HG03521 (cell line): Measurements from ENCODE around the gene ZNF644.
"Not testable (repeated sequence)": the region's sequence is repeated elsewhere in the genome, so short reads cannot be mapped to it uniquely, and the experiment has no call there.

Experiments used
- ATAC-seq: cut with Tn5 transposase; IDR thresholded peaks from one replicate; pipeline ENCODE4 v1.9.1; 2021; ENCODE audit warnings: mild to moderate bottlenecking, moderate library complexity; ENCODE audit not compliant: unreplicated experiment

Gene ZNF644

DNA sequence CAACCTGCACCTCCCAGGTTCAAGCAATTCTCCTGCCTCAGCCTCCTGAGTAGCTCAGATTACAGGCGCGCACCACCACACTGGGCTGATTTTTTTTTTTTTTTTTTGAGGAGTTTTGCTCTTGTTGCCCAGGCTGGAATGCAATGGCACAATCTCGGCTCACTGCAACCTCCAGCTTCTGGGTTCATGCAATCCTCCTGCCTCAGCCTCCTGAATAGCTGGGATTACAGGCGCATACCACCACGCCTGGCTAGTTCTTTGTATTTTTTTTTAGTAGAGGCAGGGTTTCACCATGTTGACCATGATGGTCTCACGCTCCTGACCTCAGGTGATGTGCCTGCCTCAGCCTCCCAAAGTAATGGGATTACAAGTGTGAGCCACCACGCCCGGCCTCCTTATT is 93.6 kb downstream of the ZNF644 start:
- ATAC-seq: not testable (repeated sequence)

DNA sequence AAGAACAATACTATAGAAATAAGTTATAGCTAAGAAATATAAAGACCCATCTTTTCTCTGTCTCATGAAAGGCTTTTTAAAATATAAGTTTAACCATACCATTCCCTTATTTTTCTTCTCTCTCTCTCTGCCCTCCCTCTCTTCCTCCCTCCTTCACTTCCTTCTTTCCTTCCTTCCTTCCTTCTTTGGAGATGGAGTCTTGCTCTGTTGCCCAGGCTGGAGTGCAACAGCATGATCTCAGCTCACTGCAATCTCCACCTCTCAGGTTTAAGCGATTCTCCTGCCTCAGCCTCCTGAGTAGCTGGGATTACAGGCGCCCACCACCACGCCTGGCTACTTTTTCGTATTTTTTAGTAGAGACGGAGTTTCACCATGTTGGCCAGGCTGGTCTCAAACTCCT is 94.2 kb downstream of the ZNF644 start:
- ATAC-seq: not testable (repeated sequence)

DNA sequence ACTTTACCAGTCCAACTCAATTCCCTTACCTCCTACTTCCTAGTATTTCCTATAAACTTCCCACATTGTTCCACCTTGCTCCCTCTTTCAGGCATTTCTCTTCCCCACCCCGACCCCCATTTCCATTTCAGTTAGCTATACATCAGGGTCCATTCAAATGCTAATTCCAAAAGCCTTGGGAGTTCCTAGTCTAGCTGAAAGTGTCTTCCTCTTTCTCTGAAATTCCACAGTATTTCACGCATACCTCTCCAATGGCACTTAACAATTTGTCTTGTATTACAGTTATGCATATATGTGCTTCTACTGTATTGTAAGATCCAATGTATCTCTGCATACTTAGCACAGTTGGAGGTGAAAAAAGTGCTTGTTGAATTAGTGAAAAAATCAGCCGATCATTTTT is 94.9 kb downstream of the ZNF644 start:
- no peak for ATAC-seq

DNA sequence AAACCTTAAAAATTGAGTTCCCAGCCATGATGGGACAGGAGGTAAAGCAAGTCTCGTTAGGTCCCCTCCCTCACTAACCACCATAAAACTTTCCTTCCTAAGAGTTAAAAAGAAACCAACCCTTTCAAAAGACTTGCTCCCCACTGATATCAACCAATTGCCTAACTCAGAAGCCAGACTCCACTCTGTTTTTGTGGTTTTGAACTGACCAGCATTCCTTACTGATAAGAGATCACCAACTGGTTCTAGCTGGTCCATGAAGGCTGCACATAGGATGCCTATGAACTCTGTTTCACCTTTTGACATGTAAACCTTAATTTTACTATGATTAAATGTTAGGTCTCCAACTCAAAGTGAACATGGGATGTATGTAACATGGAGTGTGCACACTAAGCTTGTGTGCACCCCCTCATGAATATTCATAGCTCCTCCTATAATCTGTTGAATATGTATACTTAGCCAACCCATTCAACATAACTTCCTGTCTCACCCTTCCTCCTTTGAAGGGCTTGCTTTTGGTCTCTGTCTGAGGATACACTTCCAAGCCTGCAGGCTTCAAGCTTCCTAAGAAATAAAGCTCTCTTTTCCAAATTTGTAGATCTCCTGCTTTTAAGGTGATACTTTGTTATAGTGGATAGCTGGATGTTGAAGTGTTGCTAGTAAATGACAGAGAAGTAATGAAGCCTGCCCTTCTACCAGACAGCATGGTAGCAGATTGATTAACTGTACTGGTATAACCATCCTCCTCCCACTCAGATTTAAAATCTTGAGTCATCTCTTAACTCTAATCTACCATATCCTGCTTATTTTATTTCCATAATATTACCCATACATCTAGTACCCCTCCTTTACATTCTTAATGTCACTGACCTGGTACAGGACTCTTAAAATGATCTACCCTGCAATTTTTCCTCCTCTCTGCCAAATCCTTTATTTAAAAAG is 95.6 kb downstream of the ZNF644 start:
- no peak for ATAC-seq

DNA sequence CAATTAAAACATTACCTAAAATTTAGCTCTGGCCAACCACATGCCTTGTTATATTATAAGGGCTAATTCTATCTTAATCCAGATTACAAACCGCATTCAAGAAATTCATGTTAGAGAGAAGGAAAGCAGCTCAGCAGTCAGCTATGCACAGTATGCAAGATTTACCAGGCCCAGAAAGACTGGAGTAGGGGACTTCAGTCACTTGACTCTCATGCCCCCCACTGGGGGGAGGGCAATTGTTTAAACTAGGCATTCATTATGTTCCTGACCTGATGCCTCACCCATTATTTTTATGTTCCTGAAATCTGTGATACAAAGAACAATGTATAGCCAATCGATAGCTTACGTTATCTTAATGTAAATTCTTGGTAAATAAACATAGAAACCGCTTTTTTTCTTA is 96.9 kb downstream of the ZNF644 start:
- no peak for ATAC-seq

DNA sequence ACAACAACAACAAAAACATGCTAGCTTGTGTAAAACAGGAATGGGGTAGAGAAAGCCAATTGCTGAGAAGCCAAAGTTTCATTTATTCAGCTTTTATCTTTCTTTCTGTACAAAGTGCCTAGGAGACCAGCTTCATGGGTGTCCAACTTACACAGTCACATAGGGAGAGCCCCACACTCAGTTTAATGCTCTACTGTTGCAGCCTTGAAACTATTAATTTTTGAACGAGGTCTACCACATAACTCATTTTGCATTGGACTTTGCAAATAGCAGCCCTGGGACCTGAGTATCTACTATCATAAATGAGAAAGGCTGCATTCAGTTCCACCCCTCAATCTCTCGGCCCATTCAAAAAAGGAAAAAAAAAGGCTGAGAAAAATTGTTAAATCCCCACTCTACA is 98.8 kb downstream of the ZNF644 start:
- no peak for ATAC-seq

DNA sequence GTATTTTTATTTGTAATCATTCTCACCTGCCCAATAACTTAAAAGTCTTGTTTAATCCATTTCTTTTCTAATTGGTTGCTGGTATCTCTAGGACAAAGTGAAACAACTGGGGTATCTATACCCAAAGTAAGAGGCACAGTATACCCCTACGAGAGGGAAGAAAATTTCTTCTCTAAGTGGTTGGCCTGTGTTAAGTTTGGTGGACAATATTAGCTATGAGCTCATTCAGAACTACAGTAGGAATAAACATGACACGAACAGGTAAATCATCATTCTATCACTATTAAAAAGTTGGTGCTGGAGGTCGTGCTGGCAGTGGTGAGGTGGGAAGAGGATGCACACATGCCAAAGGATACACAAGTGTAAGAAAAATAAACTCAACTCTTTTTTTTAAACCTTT is 99.6 kb downstream of the ZNF644 start:
- ATAC-seq: no peak

DNA sequence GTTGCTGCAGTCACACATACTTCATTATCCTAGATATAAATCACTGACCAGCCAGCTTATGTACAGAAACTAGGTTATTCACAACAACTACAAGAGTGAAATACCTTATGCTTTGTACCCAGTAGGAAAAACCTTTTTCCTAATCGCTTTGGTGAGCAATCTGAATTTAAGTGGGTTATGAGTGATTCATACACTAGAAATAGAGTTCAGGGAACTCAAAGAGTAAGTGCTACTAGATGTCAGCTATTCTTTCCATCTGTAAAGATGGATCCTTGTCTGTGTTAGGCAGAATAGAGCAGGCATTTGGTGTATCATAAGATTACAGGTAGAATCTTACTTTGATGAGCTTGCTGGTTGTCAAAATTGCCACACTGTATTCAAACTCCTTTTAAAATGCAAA is 101.9 kb downstream of the ZNF644 start:
- ATAC-seq: no peak

DNA sequence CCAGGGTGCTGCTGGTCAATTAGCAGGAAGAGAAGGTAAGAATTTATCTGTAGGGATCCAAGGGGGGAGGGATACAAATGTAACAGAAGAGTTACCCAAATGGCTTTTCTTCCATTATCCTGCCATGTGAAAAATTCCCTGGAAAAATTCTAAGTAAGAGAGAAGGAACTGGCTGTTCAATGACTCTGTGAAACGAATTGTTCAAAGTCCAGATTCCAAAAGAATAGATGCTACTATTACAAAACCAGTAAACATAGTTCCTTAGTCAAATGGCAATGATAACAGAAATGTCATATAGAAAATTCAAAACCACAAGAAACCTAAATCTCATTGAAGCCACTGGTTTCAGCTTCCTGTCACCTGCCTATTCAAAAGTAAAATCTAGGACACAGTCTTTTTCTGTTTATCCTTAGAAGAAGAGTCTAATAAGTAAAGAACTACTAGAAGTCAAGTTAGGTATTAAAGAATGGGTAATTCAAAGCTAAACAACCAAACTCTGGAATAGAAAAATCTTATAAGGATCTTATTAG is 102.6 kb downstream of the ZNF644 start:
- no peak for ATAC-seq

DNA sequence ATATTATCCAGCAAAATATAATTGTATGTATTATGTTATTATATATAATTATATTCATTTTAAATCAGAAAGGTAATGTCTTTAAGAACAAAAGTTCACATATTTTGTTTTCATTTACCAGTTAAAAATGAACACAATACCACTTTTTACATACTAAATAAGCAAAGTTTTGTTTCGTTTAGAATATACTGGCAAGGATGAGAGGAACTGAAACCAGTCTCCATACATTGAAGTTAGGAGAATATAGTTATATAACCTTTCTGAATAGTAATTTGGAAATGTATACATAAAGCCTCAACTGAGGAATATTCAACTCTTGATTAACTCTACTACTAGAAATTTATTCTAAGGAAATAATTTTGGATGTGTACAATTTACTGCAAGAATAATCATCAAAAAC is 110.5 kb downstream of the ZNF644 start:
- ATAC-seq: no peak

DNA sequence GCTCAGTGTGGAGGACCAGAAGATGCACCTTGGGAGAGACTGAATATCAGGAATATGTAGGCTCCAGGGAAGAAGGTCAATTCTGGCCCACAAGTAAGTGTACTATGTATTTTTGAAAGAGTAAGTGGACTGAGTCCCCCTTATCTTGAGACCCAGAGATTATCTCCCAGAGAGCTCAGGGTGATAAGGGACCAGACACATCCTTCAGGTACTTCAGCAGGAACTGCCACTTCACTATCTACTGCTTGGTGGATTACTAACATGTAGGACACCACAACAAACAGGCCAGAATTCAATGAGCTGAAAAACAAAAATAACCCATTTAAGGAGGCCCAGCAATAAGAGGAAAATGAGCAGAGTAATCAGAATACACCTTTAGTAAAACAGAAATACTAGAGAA is 119.2 kb downstream of the ZNF644 start:
- ATAC-seq: no peak

DNA sequence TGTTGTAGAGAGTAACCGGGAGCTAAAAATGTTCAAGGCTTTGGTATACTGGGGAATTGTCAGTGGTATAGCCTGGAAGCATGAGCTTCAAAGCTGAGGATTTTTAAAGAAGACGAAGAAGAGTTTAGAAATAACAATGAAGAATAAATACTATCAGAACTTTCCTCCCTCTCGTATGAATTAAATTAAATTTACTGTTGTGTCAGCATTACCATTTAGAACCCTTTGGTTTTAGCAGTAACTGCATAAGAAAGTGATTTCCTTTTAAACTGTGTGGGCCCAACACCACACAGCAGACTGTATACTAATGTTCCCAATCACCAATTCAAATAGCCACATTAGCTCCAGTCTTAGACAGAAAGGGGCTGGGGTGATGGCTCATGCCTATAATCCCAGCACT is 122.6 kb downstream of the ZNF644 start:
- ATAC-seq: no peak

DNA sequence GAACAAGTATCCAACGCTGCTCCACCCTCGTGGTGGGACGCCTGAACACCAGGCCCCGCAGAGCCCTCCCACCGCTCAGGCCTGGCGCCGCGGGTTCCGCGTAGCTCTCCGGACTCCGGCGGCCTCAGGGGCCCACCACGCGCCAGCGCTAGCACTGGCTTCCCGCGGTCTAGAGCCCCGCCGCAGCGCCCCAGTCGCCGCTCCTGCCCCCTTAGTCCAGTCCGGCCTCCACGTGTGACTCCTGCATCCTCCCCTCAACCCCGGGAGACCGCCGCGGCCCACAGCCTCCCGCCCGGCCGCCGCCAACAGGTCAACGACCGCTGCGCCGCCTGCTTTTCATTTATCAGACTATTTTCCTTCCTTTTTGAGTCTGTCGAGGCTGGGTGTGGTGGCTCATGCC is 128.2 kb downstream of the ZNF644 start:
- not testable (repeated sequence) for ATAC-seq

DNA sequence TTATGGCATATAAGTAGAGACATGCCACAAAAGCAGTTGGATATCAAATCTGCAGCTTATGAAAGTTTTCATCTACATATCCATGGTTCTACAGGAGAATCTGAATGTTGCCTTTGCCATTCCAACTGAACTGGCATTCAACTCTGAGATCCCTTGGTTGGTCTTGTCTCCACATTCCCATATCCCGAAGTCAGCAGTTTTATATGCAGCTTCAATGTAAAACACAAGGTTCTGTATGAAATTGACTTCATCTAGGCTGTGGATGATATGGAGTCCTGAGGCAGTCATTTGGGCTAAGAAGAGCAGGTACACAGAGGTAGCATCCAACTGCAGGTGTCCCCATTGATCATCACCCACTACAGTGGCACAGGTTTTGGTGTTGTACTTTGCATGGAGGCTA is 129.0 kb downstream of the ZNF644 start:
- ATAC-seq: not testable (repeated sequence)

DNA sequence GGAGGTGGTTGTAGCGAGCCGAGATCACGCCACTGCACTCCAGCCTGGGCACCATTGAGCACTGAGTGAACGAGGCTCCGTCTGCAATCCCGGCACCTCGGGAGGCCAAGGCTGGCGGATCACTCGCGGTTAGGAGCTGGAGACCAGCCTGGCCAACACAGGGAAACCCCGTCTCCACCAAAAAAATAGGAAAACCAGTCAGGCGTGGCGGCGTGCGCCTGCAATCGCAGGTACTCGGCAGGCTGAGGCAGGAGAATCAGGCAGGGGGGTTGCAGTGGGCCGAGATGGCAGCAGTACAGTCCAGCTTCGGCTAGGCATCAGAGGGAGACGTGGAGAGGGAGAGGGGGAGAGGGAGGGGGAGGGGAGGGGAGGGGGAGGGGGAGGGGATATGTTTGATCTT is 129.6 kb downstream of the ZNF644 start:
- ATAC-seq: not testable (repeated sequence)

DNA sequence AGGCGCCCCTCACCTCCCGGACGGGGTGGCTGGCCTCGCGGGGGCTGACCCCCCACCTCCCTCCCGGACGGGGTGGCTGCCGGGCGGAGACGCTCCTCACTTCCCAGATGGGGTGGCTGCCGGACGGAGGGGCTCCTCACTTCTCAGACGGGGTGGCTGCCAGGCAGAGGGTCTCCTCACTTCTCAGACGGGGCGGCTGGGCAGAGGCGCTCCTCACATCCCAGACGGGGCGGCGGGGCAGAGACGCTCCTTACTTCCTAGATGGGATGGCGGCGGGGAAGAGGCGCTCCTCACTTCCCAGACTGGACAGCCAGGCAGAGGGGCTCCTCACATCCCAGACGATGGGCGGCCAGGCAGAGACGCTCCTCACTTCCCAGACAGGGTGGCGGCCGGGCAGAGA is 130.1 kb downstream of the ZNF644 start:
- ATAC-seq: not testable (repeated sequence)

DNA sequence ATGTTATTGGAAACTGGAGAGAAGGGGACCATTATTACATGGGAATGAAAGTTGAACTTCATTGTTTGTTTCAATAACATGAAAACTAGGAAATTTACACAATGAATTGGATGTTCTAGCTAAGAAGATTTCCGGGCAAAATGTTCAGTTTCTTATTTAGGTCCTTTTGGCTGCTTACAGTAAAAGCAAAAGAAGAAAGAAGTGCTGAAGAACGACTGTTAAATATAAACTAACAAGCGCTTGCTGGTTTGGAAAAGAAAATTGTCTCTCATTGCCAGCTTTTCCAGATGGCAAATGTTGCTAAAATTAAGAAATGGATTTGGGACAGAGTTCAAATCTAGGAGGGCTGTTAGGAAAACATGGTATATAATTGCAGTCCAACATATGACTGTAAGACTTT is 139.6 kb downstream of the ZNF644 start:
- ATAC-seq: no peak

DNA sequence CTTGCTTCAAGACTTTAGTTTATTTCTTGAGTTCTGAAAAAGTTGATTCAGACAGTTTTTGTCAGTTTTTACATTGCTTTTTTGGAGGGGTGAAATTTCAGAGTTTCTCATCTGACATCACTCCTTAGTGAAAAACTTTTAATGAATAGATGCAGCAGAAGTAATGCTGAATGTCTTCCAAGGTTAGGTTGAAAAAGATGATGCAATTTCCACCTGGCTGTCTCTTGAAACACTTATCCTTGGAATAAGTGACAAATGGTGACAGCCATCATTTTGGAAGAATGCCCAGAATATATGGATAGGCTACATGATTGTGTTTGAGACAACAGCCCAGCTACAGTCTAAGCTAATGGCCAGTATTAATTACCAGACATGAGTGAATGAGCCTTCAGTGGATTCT is 140.8 kb downstream of the ZNF644 start:
- ATAC-seq: no peak

DNA sequence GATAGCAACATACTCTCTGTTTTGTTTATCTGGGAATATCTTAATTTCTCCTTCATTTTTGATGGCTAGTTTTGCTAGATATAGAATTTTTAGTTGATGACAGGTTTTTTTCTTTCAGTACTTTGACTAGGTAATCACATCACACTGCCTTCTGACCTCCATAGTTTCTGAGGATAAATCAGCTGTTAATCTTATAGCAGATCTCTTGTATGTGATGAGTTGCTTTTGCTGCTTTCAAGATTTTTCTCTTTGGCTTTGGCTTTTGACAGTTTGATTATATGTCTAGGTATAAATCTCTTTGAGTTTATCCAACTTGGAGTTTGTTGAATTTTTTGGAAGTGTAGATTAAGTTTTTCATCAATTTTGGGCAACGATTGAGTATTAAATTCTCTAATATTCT is 142.6 kb downstream of the ZNF644 start:
- ATAC-seq: no peak

DNA sequence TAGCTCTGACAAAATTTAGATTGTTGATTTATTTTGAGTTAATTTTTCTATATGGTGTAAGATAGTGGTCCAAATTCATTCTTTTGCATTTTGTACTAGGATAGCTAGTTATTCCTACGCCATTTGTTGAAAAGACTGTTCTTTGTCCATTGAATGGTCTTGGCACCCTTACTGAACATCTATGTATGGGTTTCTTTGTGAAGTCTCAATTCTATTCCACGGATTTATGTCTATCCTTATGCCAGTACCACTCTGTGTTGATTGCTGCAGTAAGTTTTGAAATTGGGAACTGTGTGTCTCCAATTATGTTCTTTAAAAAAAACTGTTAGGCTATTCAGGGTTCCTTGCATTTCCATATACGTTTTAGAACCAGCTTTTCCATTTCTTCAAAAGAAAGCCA is 145.7 kb downstream of the ZNF644 start:
- no peak for ATAC-seq
